Measurements from ENCODE around the gene COBLL1. TPM values are rescaled to one million over a fixed set of nuclear protein-coding genes. Genes with fewer than 3 reads are reported as not detected.

Gene COBLL1
- total RNA-seq, 2 donors from 2014 or later = 0.28 to 0.48 TPM

GRCh38 chr2:164671664-164672396, 169.8 kb downstream of the COBLL1 start:
- H3K4me3 Mint-ChIP-seq = no peak overlapping the region
- no peak overlapping the region for H3K27ac Mint-ChIP-seq
- H3K27me3 Mint-ChIP-seq = no peaks in the 10 kb centered on the region
- H3K36me3 Mint-ChIP-seq (ENCODE audit: low read depth) = no peaks in the 10 kb centered on the region
- no peaks in the 10 kb centered on the region for H3K4me1 Mint-ChIP-seq
- ATAC-seq (replicated peaks) = no peak
- H3K9me3 Mint-ChIP-seq = peaks cover 3% of the 10 kb centered on the region

- H3K4me3 Mint-ChIP-seq = no peak overlapping the region
- H3K27ac Mint-ChIP-seq = no peak overlapping the region
- no peaks in the 10 kb centered on the region for H3K27me3 Mint-ChIP-seq
- no peaks in the 10 kb centered on the region for H3K36me3 Mint-ChIP-seq (ENCODE audit: low read depth)
- no peaks in the 10 kb centered on the region for H3K4me1 Mint-ChIP-seq
- H3K9me3 Mint-ChIP-seq = peaks cover 3% of the 10 kb centered on the region
- no peak for ATAC-seq (replicated peaks)
Measured at GRCh38 chr2:164669291-164669690, 172.3 kb downstream of the COBLL1 start.

GRCh38 chr2:164667566-164667965, 174.1 kb downstream of the COBLL1 start:
- no peak overlapping the region for H3K4me3 Mint-ChIP-seq
- H3K4me1 Mint-ChIP-seq = no peaks in the 10 kb centered on the region
- ATAC-seq (replicated peaks) = no peak
- H3K27me3 Mint-ChIP-seq = no peaks in the 10 kb centered on the region
- H3K9me3 Mint-ChIP-seq = peaks cover 3% of the 10 kb centered on the region
- H3K36me3 Mint-ChIP-seq (ENCODE audit: low read depth) = no peaks in the 10 kb centered on the region
- H3K27ac Mint-ChIP-seq = no peak overlapping the region

GRCh38 chr2:164664070-164664469, 177.6 kb downstream of the COBLL1 start:
- Mint-ChIP-seq H3K36me3 (ENCODE audit: low read depth) (no peaks in the 10 kb centered on the region), H3K9me3 (no peaks in the 10 kb centered on the region), H3K4me3 (no peak overlapping the region), H3K27me3 (no peaks in the 10 kb centered on the region), H3K27ac (no peak overlapping the region), H3K4me1 (no peaks in the 10 kb centered on the region)
- no peak for ATAC-seq (replicated peaks)

DNA sequence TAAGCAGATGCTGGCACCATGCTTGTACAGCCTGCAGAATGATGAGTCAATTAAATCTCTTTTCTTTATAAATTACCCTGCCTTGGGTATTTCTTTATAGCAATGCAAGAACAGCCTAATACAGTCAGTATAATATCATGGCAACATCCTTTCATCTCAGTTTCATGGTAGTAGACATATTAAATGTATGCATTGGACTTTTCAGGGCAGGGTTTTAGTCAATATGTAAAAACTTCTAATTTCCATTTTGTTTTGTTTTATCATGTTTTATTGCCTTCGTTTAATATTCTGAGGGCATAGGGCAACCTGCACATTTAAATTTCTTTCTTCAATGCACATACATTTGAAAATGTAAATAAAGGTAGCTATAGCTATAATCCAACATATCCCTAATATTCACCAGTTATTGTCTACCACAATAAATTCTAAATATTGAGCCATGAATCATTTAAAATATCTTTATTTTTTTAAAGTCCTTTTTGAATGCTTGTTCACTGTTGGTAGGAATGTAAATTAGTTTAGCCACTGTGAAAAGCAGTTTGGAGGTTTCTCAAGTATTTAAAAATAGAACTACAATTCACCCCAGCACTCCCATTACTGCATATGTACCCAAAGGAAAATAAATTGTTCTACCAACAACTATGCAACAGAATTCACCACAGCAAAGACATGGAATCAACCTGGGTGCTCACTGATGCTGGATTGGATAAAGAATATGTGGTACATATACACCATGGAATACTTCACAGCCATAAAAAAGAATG, 178.6 kb downstream of the COBLL1 start:
- ATAC-seq (replicated peaks) = no peak
- H3K4me3 Mint-ChIP-seq = no peak overlapping the region
- no peaks in the 10 kb centered on the region for H3K4me1 Mint-ChIP-seq
- H3K27ac Mint-ChIP-seq = no peak overlapping the region
- H3K27me3 Mint-ChIP-seq = no peaks in the 10 kb centered on the region
- no peaks in the 10 kb centered on the region for H3K9me3 Mint-ChIP-seq
- H3K36me3 Mint-ChIP-seq (ENCODE audit: low read depth) = no peaks in the 10 kb centered on the region

GRCh38 chr2:164662066-164662465, 179.6 kb downstream of the COBLL1 start:
- H3K36me3 Mint-ChIP-seq (ENCODE audit: low read depth) = no peaks in the 10 kb centered on the region
- H3K9me3 Mint-ChIP-seq = no peaks in the 10 kb centered on the region
- no peak overlapping the region for H3K27ac Mint-ChIP-seq
- H3K27me3 Mint-ChIP-seq = no peaks in the 10 kb centered on the region
- ATAC-seq (replicated peaks) = no peak
- no peaks in the 10 kb centered on the region for H3K4me1 Mint-ChIP-seq
- H3K4me3 Mint-ChIP-seq = no peak overlapping the region

GRCh38 chr2:164661349-164661748, 180.3 kb downstream of the COBLL1 start:
- Mint-ChIP-seq H3K27ac (no peak overlapping the region), H3K27me3 (no peaks in the 10 kb centered on the region), H3K4me3 (no peak overlapping the region), H3K4me1 (no peaks in the 10 kb centered on the region), H3K9me3 (no peaks in the 10 kb centered on the region), H3K36me3 (ENCODE audit: low read depth) (no peaks in the 10 kb centered on the region)
- no peak for ATAC-seq (replicated peaks)

GRCh38 chr2:164657129-164657528, 184.5 kb downstream of the COBLL1 start:
- Mint-ChIP-seq H3K4me3 (no peak overlapping the region), H3K9me3 (peaks cover 5% of the 10 kb centered on the region), H3K27ac (no peak overlapping the region), H3K27me3 (no peaks in the 10 kb centered on the region), H3K4me1 (no peaks in the 10 kb centered on the region), H3K36me3 (ENCODE audit: low read depth) (no peaks in the 10 kb centered on the region)
- ATAC-seq (replicated peaks) = no peak

- H3K4me3 Mint-ChIP-seq = no peak overlapping the region
- H3K9me3 Mint-ChIP-seq = peaks cover 11% of the 10 kb centered on the region
- no peak overlapping the region for H3K27ac Mint-ChIP-seq
- ATAC-seq (replicated peaks) = no peak
- no peaks in the 10 kb centered on the region for H3K36me3 Mint-ChIP-seq (ENCODE audit: low read depth)
- H3K27me3 Mint-ChIP-seq = no peaks in the 10 kb centered on the region
- H3K4me1 Mint-ChIP-seq = no peaks in the 10 kb centered on the region
Measured at GRCh38 chr2:164655750-164656149, 185.9 kb downstream of the COBLL1 start.

GRCh38 chr2:164655336-164655735, 186.3 kb downstream of the COBLL1 start:
- Mint-ChIP-seq H3K9me3 (peaks cover 15% of the 10 kb centered on the region), H3K27ac (no peak overlapping the region), H3K4me1 (no peaks in the 10 kb centered on the region), H3K27me3 (no peaks in the 10 kb centered on the region), H3K4me3 (no peak overlapping the region), H3K36me3 (ENCODE audit: low read depth) (no peaks in the 10 kb centered on the region)
- ATAC-seq (replicated peaks) = no peak

GRCh38 chr2:164651361-164651760, 190.3 kb downstream of the COBLL1 start:
- Mint-ChIP-seq H3K9me3 (peaks cover 20% of the 10 kb centered on the region), H3K36me3 (ENCODE audit: low read depth) (no peaks in the 10 kb centered on the region), H3K4me3 (no peak overlapping the region), H3K27me3 (no peaks in the 10 kb centered on the region), H3K4me1 (no peaks in the 10 kb centered on the region), H3K27ac (no peak overlapping the region)
- no peak for ATAC-seq (replicated peaks)

DNA sequence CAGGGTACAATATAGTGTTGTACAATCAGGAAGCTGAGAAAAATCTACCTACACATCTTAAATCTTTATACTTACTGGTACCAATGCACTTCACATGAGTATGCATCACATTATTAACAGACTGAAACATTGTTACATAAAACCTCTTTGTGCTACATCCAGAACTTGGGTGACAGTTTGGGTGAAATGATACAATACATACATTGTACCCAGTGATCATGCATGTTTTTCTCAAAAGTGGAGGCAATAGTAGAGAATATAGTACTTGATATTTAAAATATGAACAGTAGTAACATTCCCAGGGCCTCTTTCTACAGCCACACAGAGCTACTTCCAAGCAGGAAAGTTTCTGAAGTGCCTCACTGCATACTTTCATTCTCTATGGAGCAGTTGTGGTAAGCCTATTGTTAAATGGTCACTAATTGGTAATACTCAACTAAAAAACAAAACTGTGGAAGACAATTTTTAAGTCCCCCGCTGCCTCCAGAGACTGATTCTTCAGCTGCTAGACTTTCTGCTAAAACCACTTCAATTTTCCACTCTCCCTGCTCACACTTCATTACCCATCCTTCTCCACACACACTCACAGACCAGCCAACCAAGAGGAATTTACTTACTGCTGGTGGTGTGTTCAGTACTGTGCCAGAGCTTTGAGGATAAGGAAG, 197.5 kb downstream of the COBLL1 start:
- Mint-ChIP-seq H3K4me1 (no peaks in the 10 kb centered on the region), H3K36me3 (ENCODE audit: low read depth) (no peaks in the 10 kb centered on the region), H3K9me3 (peaks cover 9% of the 10 kb centered on the region), H3K27ac (no peak overlapping the region), H3K27me3 (no peaks in the 10 kb centered on the region), H3K4me3 (no peak overlapping the region)
- no peak for ATAC-seq (replicated peaks)

- Mint-ChIP-seq H3K4me1 (no peaks in the 10 kb centered on the region), H3K27me3 (no peaks in the 10 kb centered on the region), H3K9me3 (peaks cover 10% of the 10 kb centered on the region), H3K27ac (no peak overlapping the region), H3K4me3 (no peak overlapping the region), H3K36me3 (ENCODE audit: low read depth) (no peaks in the 10 kb centered on the region)
- ATAC-seq (replicated peaks) = no peak
Measured at GRCh38 chr2:164642946-164643555, 198.6 kb downstream of the COBLL1 start.

DNA sequence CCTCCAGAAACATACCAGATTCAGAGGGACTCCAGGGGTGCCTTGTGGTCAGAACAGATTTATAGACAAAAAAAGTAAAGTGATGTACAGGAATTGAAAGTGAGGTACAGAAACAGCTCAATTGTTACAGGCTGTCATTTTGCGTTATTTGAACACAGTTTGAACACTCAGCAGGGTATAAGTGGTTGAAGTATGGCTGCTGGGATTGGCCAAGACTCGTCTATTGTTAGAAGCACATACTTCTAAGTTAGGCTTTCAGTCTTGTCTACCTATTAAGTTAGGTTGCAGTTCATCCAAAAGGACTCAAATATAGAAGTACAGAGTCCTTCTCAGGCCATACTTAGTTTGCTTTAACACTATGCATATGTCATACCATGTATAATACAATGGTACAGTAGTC, 199.4 kb downstream of the COBLL1 start:
- no peak overlapping the region for H3K4me3 Mint-ChIP-seq
- no peak overlapping the region for H3K27ac Mint-ChIP-seq
- no peaks in the 10 kb centered on the region for H3K27me3 Mint-ChIP-seq
- no peaks in the 10 kb centered on the region for H3K36me3 Mint-ChIP-seq (ENCODE audit: low read depth)
- no peaks in the 10 kb centered on the region for H3K4me1 Mint-ChIP-seq
- no peak for ATAC-seq (replicated peaks)
- H3K9me3 Mint-ChIP-seq = peaks cover 10% of the 10 kb centered on the region
